Measurements from ENCODE around the gene COL6A1. TPM values are rescaled to one million over a fixed set of nuclear protein-coding genes. Genes with fewer than 3 reads are reported as not detected.

COL6A1 gene
- total RNA-seq, 1 donor from 2014 or later = 12.9 TPM

DNA sequence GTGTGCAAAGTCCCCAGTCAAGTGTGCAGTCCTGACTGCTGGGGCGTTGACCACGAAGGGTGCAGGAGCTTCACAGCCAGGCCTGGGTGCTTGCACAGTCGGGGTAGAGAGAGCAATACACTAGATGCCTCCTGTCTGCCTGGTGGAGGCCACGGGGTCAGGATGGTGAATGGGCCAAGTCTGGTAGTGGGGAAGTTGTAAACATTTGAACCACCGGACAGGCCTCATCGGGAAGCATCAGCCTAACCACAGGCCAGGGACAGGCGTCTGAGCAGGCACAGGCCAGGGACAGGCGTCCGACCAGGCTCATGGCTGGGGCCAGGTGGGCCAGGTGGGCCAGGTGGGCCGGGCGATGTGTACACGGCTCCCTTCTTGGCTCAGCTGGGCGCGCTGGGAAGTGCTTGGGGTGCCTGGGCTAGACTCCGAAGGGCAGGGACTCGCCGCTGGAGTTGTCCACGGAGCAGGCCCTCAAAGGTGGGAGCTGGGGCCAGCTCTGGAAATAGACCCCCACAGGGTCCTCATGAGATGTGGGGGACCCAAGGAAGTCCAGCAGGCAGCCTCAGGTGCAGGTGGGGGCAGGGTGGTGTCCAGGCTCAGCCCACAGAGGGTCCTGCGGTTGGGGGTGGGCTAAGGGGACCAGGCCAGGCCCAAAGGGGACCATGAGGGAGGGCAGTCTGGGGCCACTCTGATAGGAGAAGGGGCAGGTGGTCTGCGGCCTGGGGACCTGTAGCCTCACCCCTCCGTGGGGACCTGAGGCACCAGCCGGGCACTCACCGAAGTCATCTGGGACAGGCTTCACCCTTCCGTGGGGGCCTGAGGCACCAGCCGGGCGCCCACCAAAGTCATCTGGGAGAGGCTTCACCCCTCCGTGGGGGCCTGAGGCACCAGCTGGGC is 15.0 kb downstream of the COL6A1 start:
- Histone ChIP-seq H3K4me3 (ENCODE audit: low read depth, low read length) (no peak overlapping the region), H3K36me3 (ENCODE audit: control insufficient read depth, insufficient read depth, low read length) (no peaks in the 10 kb centered on the region), H3K27me3 (ENCODE audit: control insufficient read depth, insufficient read depth, low read length) (no peaks in the 10 kb centered on the region)
- FAIRE-seq = no peak
- no peak for DNase-seq (ENCODE audit: low read depth)
- TF ChIP-seq, protein P1, sequence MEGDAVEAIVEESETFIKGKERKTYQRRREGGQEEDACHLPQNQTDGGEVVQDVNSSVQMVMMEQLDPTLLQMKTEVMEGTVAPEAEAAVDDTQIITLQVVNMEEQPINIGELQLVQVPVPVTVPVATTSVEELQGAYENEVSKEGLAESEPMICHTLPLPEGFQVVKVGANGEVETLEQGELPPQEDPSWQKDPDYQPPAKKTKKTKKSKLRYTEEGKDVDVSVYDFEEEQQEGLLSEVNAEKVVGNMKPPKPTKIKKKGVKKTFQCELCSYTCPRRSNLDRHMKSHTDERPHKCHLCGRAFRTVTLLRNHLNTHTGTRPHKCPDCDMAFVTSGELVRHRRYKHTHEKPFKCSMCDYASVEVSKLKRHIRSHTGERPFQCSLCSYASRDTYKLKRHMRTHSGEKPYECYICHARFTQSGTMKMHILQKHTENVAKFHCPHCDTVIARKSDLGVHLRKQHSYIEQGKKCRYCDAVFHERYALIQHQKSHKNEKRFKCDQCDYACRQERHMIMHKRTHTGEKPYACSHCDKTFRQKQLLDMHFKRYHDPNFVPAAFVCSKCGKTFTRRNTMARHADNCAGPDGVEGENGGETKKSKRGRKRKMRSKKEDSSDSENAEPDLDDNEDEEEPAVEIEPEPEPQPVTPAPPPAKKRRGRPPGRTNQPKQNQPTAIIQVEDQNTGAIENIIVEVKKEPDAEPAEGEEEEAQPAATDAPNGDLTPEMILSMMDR (IDR thresholded peaks at IDR 0.05; ENCODE audit: insufficient read depth, low read length, severe bottlenecking) = no peak

DNA sequence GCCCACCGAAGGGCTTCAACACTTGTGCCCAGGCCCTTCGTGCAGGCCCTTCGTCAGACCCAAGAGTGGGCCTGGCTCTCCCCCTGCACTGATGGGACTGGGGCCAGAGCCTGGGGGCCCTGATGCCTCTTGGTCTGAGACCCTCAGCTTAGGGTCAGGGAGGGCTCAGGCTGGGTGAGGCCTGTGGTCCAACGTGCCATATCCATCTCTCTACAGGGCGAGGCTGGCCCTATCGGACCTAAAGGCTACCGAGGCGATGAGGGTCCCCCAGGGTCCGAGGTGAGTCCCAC is 15.6 kb downstream of the COL6A1 start:
- DNase-seq (ENCODE audit: low read depth) (no peak), FAIRE-seq (no peak)
- H3K27me3 ChIP-seq (ENCODE audit: control insufficient read depth, insufficient read depth, low read length) = no peaks in the 10 kb centered on the region
- no peaks in the 10 kb centered on the region for H3K36me3 ChIP-seq (ENCODE audit: control insufficient read depth, insufficient read depth, low read length)
- TF ChIP-seq, protein P1 (IDR thresholded peaks at IDR 0.05; ENCODE audit: insufficient read depth, low read length, severe bottlenecking) = no peak
- H3K4me3 ChIP-seq (ENCODE audit: low read depth, low read length) = no peak overlapping the region

DNA sequence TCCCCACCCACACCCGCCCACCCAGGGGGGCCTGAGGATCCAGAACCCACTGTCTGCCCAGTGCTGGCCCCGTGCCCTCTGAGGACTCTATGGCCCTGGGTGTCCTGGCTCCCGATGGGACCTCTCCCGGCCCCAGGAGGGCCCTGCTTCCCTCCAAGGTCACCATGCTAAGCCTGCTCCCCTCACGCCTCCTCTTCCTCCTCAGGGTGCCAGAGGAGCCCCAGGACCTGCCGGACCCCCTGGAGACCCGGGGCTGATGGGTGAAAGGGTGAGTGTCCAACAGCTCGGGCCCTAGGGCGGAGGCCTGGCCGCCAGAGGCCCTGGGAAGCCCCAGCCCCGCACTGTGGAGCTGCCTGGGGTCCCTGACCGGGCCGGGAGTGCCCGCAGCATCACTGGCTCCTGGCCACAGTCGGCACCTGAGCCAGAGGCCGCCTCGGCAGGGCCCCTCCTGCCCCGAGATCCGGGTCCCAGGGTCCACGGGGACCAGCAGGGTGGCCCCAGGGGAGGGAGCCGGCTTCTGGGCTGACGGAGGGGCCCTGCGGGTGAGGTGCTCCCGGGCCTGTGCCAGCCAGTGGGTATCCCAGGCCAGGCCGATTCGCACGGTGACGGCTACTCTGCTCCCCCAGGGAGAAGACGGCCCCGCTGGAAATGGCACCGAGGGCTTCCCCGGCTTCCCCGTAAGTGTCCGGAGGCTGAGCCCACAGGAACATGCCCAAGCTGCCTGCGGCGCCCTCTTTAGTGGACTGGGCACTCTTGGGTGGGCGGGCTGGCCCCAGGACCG is 16.1 kb downstream of the COL6A1 start:
- FAIRE-seq (no peak), DNase-seq (ENCODE audit: low read depth) (no peak)
- Histone ChIP-seq H3K36me3 (ENCODE audit: control insufficient read depth, insufficient read depth, low read length) (no peaks in the 10 kb centered on the region), H3K27me3 (ENCODE audit: control insufficient read depth, insufficient read depth, low read length) (no peaks in the 10 kb centered on the region), H3K4me3 (ENCODE audit: low read depth, low read length) (no peak overlapping the region)
- TF ChIP-seq, protein P1 (IDR thresholded peaks at IDR 0.05; ENCODE audit: insufficient read depth, low read length, severe bottlenecking) = no peak

DNA sequence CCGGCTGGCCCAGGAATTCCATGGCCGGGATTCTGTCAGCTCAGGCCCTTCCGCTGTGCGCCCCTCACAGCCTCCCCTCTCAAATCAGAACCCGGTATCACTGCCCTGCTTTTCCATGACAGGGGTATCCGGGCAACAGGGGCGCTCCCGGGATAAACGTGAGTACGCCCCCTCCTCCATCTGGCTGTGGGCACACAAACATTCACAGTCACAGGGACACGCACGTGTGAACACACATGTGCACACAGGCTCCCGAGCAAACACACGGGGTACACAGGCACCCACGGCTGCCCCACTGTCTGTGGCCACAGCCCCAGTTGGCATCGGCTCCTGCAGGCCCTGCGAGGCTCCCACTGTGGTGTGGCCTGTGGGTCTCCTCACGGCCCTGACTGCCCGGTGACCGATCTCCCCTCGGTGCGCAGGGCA is 16.7 kb downstream of the COL6A1 start:
- no peak overlapping the region for H3K4me3 ChIP-seq (ENCODE audit: low read depth, low read length)
- H3K36me3 ChIP-seq (ENCODE audit: control insufficient read depth, insufficient read depth, low read length) = no peaks in the 10 kb centered on the region
- FAIRE-seq (no peak), DNase-seq (ENCODE audit: low read depth) (no peak)
- TF ChIP-seq, protein P1 (IDR thresholded peaks at IDR 0.05; ENCODE audit: insufficient read depth, low read length, severe bottlenecking) = no peak
- H3K27me3 ChIP-seq (ENCODE audit: control insufficient read depth, insufficient read depth, low read length) = no peaks in the 10 kb centered on the region

DNA sequence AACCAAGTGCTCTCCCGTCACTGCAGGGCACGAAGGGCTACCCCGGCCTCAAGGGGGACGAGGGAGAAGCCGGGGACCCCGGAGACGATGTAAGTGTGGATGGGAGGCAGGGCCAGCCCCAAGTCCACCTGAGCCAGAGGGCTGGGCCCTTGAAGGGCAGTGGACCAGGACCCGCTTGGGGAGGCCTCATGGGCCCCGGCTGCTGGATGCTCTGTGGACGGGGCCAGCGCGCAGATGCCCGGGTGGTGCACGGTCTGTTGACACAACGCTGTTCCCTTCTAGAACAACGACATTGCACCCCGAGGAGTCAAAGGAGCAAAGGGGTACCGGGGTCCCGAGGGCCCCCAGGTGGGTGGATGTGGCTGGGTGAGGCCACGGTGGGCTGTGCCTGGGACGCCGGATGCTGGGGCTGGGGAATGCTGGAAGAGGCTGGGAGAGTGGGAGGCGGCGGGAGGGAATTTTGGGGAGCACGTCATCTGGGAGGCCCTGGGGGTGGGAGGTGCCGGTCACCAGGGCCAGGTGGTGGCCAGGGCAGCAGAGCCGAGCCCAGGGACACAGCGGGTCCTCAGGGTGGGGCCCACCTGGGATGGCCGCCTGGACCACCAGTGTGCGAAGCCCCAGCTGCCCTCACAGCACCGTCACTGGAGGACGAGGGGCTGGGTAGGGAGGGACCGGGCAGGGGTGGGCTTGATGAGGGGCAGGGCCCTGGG is 17.5 kb downstream of the COL6A1 start:
- H3K27me3 ChIP-seq (ENCODE audit: control insufficient read depth, insufficient read depth, low read length) = no peaks in the 10 kb centered on the region
- H3K4me3 ChIP-seq (ENCODE audit: low read depth, low read length) = no peak overlapping the region
- no peaks in the 10 kb centered on the region for H3K36me3 ChIP-seq (ENCODE audit: control insufficient read depth, insufficient read depth, low read length)
- DNase-seq (ENCODE audit: low read depth) = no peak
- TF ChIP-seq, protein P1 (IDR thresholded peaks at IDR 0.05; ENCODE audit: insufficient read depth, low read length, severe bottlenecking) = no peak
- FAIRE-seq = no peak

All from bronchial epithelial cell (primary cell).